Measurements from ENCODE around the gene CFAP92. TPM values are rescaled to one million over a fixed set of nuclear protein-coding genes. Genes with fewer than 3 reads are reported as not detected.

The CFAP92 gene
- total RNA-seq, 1 donor from 2014 or later = 2.7 TPM

GRCh38 chr3:128996726-128997125 is 2.9 kb upstream of the CFAP92 start:
- TF ChIP-seq CTCF (IDR thresholded peaks at IDR 0.05; ENCODE audit: unreplicated experiment) = no peak
- H3K36me3 Mint-ChIP-seq (ENCODE audit: insufficient read depth) = no peaks in the 10 kb centered on the region
- H3K27me3 Mint-ChIP-seq = peaks cover 19% of the 10 kb centered on the region
- H3K4me1 Mint-ChIP-seq (ENCODE audit: low read depth) = peaks cover 26% of the 10 kb centered on the region
- H3K9me3 Mint-ChIP-seq (ENCODE audit: low read depth) = no peaks in the 10 kb centered on the region
- no peak overlapping the region for H3K4me3 Mint-ChIP-seq (ENCODE audit: low read depth)
- no peak overlapping the region for H3K27ac Mint-ChIP-seq
- no peak for DNase-seq (ENCODE audit: low spot score, unreplicated experiment)

- DNase-seq (ENCODE audit: low spot score, unreplicated experiment) = no peak
- Mint-ChIP-seq H3K27ac (no peak overlapping the region), H3K36me3 (ENCODE audit: insufficient read depth) (no peaks in the 10 kb centered on the region), H3K27me3 (peaks cover 19% of the 10 kb centered on the region), H3K4me1 (ENCODE audit: low read depth) (peaks cover 26% of the 10 kb centered on the region), H3K9me3 (ENCODE audit: low read depth) (no peaks in the 10 kb centered on the region), H3K4me3 (ENCODE audit: low read depth) (no peak overlapping the region)
- no peak for TF ChIP-seq CTCF (IDR thresholded peaks at IDR 0.05; ENCODE audit: unreplicated experiment)
These were observed 2.3 kb upstream of the CFAP92 start for GRCh38 chr3:128996200-128996599.

GRCh38 chr3:128995737-128996136 is 1.9 kb upstream of the CFAP92 start:
- no peak for TF ChIP-seq CTCF (IDR thresholded peaks at IDR 0.05; ENCODE audit: unreplicated experiment)
- Mint-ChIP-seq H3K27ac (no peak overlapping the region), H3K4me1 (ENCODE audit: low read depth) (peaks cover 26% of the 10 kb centered on the region), H3K9me3 (ENCODE audit: low read depth) (no peaks in the 10 kb centered on the region), H3K27me3 (peaks cover 15% of the 10 kb centered on the region), H3K36me3 (ENCODE audit: insufficient read depth) (no peaks in the 10 kb centered on the region), H3K4me3 (ENCODE audit: low read depth) (no peak overlapping the region)
- DNase-seq (ENCODE audit: low spot score, unreplicated experiment) = no peak

GRCh38 chr3:128994581-128995546 is 988 bp upstream of the CFAP92 start:
- Mint-ChIP-seq H3K4me1 (ENCODE audit: low read depth) (peaks cover 22% of the 10 kb centered on the region), H3K27me3 (peaks cover 6% of the 10 kb centered on the region), H3K27ac (no peak overlapping the region), H3K36me3 (ENCODE audit: insufficient read depth) (no peaks in the 10 kb centered on the region), H3K9me3 (ENCODE audit: low read depth) (no peaks in the 10 kb centered on the region), H3K4me3 (ENCODE audit: low read depth) (peak overlapping the region; percentile 51)
- no peak for DNase-seq (ENCODE audit: low spot score, unreplicated experiment)
- no peak for TF ChIP-seq CTCF (IDR thresholded peaks at IDR 0.05; ENCODE audit: unreplicated experiment)

- Mint-ChIP-seq H3K9me3 (ENCODE audit: low read depth) (no peaks in the 10 kb centered on the region), H3K27ac (no peak overlapping the region), H3K36me3 (ENCODE audit: insufficient read depth) (no peaks in the 10 kb centered on the region), H3K27me3 (peaks cover 5% of the 10 kb centered on the region), H3K4me1 (ENCODE audit: low read depth) (peaks cover 21% of the 10 kb centered on the region), H3K4me3 (ENCODE audit: low read depth) (peak overlapping the region; percentile 51)
- no peak for TF ChIP-seq CTCF (IDR thresholded peaks at IDR 0.05; ENCODE audit: unreplicated experiment)
- no peak for DNase-seq (ENCODE audit: low spot score, unreplicated experiment)
These were observed 267 bp upstream of the CFAP92 start for GRCh38 chr3:128994173-128994512.
